Suppressor macrophage treated with lipopolysaccharide for 1 hour (primary cell): Measurements from ENCODE around the gene NTN4.
"Not testable (repeated sequence)": the region's sequence is repeated elsewhere in the genome, so short reads cannot be mapped to it uniquely, and the experiment has no call there.

ENCODE experiments used
- DNase-seq, 3 donors: peaks; one replicate each; pipeline ENCODE4 v3.0.0-alpha.2; 2020 to 2022

NTN4 gene

DNA sequence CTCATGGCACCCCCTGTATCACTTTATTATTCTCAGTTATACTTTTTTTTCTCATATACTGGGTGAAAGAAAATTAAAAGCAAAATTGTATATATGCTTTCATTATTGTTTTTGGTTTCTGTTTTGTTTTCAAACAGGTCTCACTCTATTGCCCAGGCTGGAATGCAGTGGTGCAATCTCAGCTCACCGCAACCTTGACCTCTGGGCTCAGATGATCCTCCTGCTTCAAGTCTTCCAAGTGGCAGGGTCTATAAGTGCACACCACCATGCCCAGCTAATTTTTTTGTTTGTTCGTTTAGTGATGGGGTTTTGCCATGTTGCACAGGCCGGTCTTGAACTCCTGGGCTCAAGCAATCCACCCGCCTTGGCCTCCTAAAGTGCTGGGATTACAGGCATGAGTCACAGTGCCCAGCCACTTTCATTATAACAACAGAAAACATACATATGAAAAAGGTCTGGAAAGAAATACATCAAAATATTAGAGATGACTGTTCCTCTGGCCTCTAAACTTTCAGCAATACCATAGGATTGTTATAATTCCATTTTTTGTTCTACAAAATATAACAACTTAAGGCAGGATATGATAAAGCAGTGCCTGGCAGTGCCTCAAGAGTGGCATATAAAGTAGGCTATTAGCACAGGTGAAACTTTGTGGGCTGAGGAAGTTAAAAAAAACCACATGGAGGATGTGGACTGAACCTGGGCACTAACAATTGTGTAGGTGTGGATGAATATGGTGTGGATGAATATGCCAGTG lies 5.8 kb upstream of the NTN4 start:
- no peak for DNase-seq

DNA sequence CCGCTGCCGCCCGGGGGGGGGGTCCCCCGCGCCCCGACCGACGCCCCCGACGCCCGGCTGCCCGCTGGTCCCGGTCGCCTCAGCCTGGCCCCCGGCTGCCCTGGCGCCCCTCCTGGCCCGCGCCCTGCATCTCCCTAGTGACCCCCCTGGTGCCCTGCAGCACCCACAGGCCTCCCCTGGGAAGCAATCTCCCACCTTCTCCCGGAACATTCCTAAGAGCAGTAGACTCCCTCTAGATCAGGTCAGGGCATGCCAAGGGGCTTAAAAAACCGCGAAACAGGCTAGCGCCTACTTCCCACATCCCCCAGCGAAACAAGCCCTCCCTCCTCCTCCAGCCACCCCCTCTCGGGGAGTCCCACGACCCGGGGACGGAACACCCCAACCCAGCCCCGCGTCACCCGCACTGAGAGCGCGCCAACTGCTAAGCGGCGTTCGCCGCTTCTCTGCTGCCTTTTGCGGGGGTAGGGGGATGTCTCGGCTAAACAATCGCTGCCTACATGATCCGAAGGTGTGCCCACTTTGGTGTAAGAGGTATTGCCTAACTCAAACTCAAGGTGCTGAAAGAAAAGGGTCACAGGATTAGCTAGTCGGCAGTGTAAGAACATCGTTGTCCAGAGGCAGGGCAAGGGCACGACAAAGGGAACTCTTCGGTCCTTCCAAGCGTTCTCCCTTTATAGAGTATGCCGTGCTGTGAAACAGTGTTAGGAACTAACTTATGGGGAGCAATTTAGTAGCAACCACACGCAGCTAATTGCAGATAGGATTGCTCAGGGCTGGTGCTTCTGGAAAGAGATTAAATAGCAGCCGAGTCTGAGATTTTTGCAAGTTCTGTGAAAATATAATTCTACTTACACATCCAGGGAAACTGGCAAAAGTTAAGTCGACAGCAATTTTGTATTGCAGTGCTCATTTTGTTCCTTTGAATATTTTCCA lies 619 bp upstream of the NTN4 start:
- DNase-seq, result peak; percentile 19 to 37 (median 20)

DNA sequence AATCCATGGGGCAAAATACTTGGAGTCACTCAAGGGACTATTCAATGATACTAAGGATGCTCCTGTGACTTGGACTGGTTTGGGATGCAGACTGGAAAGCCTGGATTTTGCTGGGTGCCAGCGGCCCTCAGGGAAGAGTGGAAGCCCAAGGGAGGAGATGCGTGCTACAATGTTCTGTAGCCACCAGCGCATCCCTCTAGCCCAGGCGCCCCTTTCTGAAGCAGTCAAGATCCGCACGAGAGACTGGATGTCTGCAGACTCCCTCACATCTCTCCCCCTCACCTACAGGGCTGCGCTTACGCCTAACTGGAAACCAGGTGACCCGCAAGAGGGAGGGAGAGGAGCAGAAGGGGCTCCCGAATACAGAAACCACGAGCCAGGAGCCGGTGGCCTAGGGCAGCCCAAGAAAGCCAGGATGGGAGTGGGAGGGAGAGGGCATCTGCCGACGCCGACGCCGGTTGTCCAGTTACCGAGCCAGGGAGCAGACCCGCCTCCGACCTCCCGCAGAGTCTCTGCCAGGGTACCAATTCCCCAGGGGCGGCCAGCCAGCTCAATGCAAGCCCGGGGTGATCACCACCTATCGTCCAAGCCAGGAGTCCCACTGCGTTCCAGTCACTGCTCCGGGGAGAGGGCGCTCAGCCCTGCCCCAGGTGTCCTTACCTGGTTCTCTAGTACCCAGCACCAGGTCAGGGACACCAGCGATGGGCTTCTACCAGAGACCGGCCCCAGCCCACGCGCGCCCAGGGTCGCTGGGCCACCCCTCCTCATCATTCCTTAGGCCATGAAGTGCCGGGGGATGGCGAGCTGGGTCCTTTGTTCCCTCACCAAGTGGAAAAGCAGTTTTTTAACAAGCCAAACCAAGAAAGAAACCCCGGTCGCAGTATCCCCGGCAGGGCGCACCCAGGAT lies 1.2 kb downstream of the NTN4 start:
- DNase-seq, result no peak

DNA sequence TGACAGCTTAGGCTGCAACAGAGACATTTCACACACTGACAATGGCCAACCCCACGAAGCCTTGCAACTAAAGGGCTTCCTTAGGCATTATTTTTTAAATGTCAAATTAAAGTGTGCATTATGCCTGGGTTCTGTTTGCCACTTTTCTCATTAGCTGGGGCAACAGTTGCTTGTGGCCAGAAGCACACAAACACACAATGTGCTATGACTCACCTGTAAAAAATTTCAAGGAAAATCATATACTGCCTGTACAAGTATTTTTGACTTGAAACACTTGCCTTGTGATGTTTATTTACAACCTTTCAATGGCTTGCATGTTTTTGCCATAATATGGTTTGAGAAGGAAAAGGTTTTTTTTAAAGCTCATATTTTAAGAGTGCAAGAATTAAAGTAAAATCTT lies 1.9 kb downstream of the NTN4 start:
- DNase-seq, result no peak

DNA sequence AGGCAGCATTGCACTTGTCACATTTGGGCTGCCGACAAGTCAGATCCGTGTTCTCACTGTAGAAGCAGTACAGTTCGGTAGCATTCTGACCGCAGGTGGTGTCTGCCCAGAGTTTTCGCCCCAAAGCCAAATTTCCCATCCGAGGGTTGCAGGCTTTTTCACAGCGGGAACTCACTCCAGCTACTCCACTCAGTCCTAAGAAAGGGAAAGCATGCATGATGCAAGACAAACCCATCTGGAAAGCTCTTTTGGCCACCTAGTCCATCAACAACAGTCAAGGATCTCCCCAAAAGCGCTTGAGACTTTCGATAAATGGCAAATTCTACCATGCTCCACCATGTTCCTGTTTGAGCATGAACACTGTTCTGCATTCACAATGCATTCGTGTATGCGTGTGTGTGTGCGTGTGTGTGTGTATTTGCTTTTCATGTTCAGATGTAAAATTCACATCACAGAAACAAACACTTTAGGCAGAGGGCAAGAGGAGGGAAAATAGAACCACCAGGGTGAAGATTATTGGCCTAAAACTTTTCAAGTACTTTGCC lies 3.2 kb downstream of the NTN4 start:
- DNase-seq, result no peak

DNA sequence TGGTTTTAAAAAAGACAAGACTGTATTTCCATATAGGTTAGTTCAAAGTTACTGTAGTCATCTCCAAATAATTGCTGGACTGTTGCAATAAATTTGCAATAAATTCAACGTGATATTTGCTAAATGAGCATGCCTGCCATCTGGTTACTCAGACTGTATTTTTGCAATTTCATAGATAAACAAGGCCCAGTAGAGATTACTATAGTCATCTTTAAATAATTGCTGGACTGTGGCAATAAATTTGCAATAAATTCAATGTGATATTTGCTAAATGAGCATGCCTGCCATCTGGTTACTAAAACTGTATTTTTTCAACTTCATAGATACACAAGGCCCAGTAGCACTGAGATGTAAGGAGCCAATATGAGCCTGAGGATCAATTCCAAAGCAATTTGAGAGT lies 5.6 kb downstream of the NTN4 start:
- no peak for DNase-seq

DNA sequence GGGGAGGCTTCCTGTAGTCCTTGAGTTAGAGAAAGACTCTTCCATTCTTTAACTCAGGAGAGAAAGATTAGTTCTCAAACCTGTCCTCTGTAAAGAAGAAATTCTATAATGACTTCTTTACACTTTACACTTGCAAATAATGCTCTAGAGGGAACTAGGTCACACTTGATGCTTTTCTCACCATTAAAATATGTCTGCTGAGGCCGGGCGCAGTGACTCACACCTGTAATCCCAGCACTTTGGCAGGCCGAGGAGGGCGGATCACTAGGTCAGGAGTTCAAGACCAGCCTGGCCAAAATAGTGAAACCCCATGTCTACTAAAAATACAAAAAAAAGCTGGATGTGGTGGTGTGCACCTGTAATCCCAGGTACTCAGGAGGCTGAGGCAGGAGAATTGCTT lies 6.3 kb downstream of the NTN4 start:
- DNase-seq, result no peak

DNA sequence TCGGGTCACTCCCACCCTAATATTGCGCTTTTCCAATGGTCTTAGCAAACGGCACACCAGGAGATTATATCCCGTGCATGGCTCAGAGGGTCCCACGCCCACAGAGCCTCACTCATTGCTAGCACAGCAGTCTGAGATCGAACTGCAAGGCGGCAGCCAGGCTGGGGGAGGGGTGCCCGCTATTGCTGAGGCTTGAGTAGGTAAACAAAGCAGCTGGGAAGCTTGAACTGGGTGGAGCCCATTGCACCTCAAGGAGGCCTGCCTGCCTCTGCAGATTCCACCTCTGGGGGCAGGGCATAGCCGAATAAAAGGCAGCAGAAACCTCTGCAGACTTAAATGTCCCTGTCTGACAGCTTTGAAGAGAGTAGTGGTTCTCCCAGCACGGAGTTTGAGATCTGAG lies 15.1 kb downstream of the NTN4 start:
- not testable (repeated sequence) for DNase-seq

DNA sequence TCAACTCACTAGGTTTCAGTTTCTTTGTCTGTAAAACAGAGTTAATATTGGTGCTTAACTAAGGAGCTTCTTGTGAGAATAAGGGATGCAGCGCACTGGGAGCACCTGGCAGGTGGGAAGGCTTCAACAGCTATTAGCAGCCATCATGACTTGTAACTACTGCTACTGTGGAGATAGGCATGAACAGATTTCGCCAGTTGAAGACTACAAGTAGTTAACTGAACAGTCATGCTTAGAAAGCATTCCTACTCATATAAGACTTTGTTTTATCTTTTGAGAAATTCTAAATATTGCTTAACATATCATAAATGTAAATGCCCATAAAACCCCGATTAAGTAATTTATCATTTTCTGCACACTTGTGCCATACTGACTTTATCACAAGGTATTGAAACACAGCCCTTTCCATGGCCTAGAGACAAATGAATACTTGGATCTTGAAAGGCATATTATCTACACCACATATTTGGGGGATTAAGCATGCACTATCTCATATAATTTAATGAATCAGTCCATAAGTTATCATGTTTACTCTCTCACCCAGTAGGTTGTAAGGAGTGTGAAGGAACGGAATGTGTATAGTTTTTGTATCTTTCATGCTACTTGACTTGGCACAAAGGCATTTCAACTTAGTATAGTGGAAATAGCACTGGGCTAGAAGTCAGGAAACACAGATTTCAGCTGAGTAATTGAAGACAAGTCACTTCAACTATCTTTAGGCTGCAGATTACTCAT lies 16.1 kb downstream of the NTN4 start:
- no peak for DNase-seq

DNA sequence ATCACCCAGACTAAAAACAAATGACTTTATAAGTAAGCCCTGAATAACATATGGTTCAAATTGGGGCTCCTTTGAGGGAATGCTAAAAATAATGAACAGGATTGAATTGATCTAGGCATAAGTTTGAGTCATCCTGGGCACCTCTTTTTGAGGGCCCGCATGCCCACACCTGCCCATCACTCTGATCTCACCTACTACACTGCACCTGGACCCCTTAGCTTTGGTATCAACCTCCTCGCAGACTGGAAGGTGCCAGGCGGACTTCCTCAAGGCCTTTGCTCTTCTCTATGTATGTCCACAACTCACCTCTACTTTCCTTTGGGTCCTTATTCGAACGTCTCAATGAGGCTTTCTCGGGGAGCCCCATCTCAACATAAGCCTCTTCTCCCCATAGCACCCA lies 17.2 kb downstream of the NTN4 start:
- DNase-seq, result no peak

DNA sequence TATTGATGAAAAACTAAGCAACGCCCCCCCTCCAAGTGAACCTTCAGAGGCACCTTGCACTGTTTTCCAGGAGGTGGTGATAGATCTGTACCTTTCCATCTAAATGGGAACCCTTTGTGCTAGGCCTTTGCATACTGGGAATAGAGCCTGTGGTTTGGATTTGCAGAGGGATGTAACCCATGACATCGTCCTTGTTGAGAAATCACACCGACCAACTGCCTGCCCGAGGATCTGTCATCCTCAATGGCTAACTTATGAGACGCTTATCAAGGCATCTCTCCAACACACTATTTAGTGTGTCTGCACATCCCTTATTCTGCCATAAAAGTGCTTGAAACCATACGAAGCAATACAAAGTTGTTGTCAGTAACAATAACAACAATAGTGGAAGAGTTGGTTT lies 22.9 kb downstream of the NTN4 start:
- no peak for DNase-seq

DNA sequence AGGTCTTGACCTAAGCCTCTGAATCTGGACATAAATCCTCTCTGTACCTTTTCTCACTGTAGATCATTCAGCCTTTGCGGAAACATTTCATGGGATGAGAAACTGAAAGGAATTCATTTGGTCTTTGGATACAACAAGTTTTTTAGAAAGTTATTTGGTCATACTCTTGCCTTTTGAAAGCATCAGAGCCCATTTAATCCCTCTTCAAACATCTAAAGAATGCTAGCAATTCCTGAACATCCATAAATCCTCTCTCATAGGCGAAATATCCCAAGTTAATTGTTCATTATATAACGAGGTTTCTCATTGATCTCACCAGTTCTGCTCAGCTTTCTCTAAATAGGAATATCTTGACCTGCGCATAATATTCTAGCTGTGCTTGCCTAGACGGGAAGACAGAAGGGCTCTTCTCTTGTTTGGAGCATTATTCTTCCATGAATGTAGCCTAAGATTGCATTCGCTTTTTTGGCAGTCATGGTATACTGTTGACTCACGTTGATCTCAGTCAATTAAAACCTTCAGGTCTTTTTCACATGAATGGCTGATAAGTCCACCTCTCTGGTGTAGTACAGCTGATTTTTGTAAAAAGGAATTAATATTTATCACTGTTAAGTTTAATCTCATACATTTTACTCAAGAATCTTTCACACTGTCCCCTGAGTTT lies 24.1 kb downstream of the NTN4 start:
- no peak for DNase-seq

DNA sequence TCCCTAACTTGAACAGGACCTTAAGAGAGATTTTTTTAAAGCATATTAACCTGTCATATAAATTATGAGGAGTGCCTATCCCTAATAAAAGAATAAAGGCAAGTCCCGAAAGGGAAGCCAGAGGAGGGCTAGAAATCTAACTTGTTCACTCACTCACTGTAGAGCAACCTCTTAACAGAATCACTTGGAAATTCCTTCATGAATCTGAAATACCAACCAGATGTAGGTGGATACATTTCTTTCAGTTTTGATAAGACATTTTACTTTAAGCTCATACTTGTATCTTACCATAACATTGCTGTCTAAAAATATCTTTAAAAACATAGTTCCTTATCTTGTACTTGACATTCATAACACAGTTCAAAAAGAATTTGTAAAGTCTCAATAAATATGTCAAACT lies 25.7 kb downstream of the NTN4 start:
- DNase-seq, result no peak

DNA sequence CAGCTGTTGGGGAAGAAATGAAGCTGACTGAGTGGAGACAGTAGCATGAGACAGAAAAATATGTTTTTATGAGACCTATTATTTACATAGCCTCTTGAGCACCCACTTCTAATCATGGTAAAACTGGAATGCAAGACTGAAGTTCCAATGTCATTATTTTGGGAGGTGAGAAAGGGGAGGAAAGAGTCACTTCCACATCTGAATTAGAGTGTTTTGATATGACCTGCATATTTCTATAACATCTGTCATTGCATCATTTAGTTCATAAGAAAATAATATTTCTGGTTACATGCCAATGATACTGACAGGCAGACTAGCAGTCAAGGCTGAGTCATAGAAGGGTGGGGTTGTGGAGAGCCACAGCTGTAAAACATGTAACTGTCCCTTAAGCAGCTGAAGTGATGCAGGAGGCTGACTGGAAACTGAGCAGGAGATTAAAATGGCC lies 26.7 kb downstream of the NTN4 start:
- no peak for DNase-seq

DNA sequence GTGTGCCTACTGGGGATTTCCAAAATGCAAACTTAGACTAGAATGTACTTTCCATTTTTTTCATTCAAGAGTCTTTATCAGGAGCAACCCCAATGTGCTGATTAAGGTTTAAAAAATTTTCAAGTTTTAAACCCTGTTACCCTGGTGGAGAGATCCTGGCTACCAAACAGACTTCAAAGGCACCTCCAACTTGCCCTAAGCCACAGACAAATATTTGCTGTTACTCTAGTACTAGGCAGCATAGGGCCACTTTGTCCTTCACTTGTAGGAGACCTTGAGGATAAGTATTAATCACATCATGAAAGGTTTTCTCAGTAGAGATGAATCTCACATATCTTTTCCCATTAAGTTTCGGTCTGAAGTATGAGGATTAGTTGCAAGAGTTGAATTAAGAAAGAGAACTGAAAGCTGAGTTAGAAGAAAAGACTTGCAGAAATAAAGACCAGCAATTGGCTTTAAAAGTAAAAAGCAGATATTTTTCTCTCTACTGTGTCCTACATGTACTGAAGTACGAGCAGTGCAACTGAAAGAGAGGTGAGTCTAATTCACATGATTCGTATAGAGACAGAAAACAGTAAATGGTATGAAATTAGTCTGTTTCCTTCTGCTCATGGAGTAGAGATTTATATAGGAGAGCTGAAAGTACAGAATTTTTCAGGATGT lies 28.3 kb downstream of the NTN4 start:
- DNase-seq, result no peak

DNA sequence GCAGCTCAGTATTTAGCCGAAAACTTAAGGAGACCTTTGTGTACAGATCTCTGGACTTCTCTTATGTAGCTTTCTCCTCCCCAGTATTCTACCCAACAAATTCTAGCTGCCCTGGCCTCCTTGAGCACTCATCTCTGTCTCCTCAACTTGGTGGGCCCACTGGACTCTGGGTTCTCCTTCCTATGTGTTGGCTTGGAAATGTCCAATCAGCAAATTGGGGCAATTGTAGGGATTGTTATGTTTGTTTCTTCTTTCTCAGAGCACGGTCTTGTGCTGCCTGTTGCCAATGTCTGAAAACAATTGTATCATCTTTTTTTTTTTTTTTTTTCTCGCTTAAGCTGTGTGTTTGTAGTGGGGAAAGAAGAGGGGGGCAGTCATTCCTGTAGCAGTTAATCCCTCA lies 30.2 kb downstream of the NTN4 start:
- DNase-seq, result no peak

DNA sequence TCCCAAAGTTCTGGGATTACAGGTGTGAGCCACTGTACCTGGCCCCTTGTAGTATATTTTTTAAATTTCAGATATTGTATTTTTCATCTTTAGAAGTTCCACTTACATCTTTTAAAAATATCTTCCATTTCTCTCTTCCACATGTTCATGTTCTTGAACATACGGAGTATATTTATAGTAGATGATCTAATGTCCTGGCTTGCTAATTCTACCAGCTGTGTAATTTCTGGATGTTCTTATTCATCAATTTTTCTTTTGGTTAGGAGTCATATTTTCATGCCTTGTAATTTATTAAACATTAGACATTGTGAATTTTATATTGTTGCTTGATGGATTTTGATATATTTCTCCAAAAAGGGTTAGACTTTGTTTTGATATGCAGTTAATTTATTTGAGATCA lies 30.8 kb downstream of the NTN4 start:
- no peak for DNase-seq

DNA sequence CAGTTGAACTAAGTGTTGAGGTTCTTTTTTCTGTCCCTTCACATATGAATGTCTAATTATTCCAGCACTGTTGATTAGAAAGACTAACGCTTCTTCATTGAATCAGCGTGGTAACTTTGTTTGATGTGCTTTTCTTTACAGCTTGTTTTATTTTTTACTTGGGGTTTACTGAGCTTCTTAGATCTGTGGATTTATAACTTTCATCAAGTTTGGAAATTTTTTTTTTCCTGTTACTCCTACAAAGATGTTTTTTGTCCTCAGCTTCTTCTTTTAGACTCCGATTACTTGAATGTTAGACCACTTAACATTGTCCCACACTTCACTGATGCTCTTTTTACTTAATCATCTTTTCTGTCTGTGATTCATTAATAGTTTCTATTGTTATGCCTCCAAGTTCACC lies 31.5 kb downstream of the NTN4 start:
- DNase-seq, result no peak

DNA sequence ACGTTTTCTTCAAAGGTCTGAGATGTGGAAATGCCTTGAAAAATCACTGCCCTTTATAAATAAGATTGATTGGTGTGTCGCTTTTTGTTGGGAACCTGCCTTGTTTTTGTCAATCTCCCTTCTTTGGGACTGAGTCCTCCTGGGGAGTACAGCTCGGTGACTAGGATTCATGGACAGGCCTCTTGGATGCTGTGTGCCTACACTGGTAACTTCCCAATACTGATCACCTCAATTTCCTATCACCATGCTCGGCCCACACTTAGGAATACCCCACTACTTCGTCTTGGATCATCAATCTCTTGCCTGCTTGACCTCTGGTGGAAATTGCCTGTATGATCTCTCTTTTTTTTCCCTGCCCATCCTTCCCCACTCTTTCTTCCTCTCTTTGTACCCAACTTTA lies 34.2 kb downstream of the NTN4 start:
- DNase-seq, result no peak

DNA sequence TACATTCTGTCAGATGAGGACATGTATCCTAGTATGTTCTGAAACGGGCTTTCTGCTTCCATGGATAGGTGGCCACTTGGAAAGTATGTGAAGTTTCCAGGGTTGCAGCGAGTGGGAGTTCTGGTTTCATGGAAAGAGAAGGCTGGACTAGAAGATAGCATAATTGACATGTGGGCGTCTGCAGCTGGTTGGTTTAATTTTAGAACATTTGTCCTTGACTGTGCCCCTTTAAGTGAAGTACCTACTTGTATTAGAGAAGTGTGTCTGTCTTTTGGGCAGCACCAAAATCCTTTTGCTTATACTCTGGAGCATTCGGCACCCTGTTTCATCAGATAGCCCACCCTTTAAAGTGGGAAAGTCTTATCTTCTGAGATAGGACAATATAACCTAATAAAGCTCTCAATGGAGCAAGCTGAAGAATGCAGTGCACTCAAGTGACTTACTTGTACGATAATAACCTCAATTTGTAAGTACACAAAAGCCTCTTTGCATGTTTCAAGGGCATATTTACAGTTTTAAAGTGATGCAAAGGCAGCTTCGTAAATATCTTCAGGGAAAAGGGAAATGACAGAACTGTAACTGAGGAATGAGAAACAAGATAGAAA lies 35.2 kb downstream of the NTN4 start:
- DNase-seq, result no peak

DNA sequence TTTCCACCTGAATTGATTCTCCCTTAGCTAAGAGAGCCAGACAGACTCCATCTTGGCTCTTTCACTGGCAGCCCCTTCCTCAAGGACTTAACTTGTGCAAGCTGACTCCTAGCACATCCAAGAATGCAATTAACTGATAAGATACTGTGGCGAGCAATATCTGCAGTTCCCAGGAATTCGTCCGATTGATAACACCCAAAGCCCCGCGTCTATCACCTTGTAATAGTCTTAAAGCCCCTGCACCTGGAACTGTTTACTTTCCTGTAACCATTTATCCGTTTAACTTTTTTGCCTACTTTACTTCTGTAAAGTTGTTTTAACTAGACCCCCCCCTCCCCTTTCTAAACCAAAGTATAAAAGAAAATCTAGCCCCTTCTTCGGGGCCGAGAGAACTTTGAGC lies 44.5 kb downstream of the NTN4 start:
- DNase-seq, result not testable (repeated sequence)
